HepG2 (cell line): ENCODE results near the gene ASCL3. TPM values are rescaled to one million over a fixed set of nuclear protein-coding genes. Genes with fewer than 3 reads are reported as not detected.

ENCODE experiments used
- CAMTA2 ChIP-seq: sonication (generic); formaldehyde crosslinking; IDR thresholded peaks from 2 replicates; pipeline ENCODE4 v1.4.0; 2020; ENCODE audit warnings: mild to moderate bottlenecking, missing genetic modification reagents, borderline replicate concordance
- CCAR2 ChIP-seq: fragments of 200-400 bp; formaldehyde crosslinking; optimal IDR thresholded peaks from 2 replicates; pipeline ENCODE3; 2018; ENCODE audit warnings: low read depth, mild to moderate bottlenecking, low read length, moderate library complexity
- CREB1 ChIP-seq, 2 experiments: fragments of 450-650 bp in 1 of 2; IDR thresholded peaks; 2 replicates each; pipeline ENCODE4 v1.6.1; 2016 to 2017; ENCODE audit warnings: control low read depth in 1 of 2, mild to moderate bottlenecking in 1 of 2, missing compliant biosample characterization in 1 of 2, missing genetic modification characterization in 1 of 2
- KLF6 ChIP-seq: IDR thresholded peaks from 2 replicates; pipeline ENCODE4 v1.8.0; 2016; ENCODE audit warnings: missing biosample characterization, missing genetic modification reagents
- RBM22 ChIP-seq: fragments of 200-400 bp; formaldehyde crosslinking; optimal IDR thresholded peaks from 2 replicates; pipeline ENCODE3; 2017; ENCODE audit warnings: mild to moderate bottlenecking, low read length, moderate library complexity
- SCMH1 ChIP-seq: sonication (generic); formaldehyde crosslinking; IDR thresholded peaks from 2 replicates; pipeline ENCODE4 v1.9.0; 2021; ENCODE audit warnings: missing genetic modification reagents, mild to moderate bottlenecking, borderline replicate concordance
- SNAPC4 ChIP-seq: sonication (generic); formaldehyde crosslinking; IDR thresholded peaks from 2 replicates; pipeline ENCODE4 v1.4.0; 2020; ENCODE audit warnings: mild to moderate bottlenecking, missing genetic modification reagents
- ZNF646 ChIP-seq: sonication (generic); formaldehyde crosslinking; IDR thresholded peaks from 2 replicates; pipeline ENCODE4 v1.9.0; 2021; ENCODE audit warnings: mild to moderate bottlenecking, missing genetic modification reagents
- polyA plus RNA-seq, 8 experiments: library from polyadenylated mRNA; depleted of rRNA in 3 of 8; stranded (reverse) in 7 of 8; unstranded in 1 of 8; fragments of >200 nt; fragmentation: Illumina TruSeq in 4 of 8; extraction: Trizol in 4 of 8; gene quantifications; 2 replicates each; pipeline versions ENCODE4 v1.2.1 to v1.2.3, GENCODE V29; 2011 to 2016; ENCODE audit warnings: low read depth in 4 of 8, missing spikeins in 1 of 8, mixed read lengths in 1 of 8; ENCODE audit not compliant: insufficient read depth in 1 of 8
- total RNA-seq, 5 experiments: library from RNA; depleted of rRNA; stranded (reverse); fragments of >200 nt; fragmentation: Illumina TruSeq; extraction: Trizol; gene quantifications; 2 replicates each; pipeline ENCODE4 v1.2.3, GENCODE V29; 2016; ENCODE audit warnings: low read depth in 1 of 5
- TF ChIP-seq, protein P1 (sequence below): sonication (generic); formaldehyde crosslinking; IDR thresholded peaks from 2 replicates; pipeline ENCODE4 v1.5.1; 2020; ENCODE audit warnings: mild to moderate bottlenecking, missing genetic modification reagents, moderate library complexity
- TF ChIP-seq, protein P2 (sequence below): sonication (generic); formaldehyde crosslinking; IDR thresholded peaks from 2 replicates; pipeline ENCODE4 v1.4.0; 2020; ENCODE audit warnings: missing genetic modification reagents, low read depth, mild to moderate bottlenecking, borderline replicate concordance

Gene ASCL3
- total and polyA plus RNA-seq, 2 of the 13 experiments (the other 11 are each of a cell fraction or from before 2014, with no cell fraction given), result not detected

DNA sequence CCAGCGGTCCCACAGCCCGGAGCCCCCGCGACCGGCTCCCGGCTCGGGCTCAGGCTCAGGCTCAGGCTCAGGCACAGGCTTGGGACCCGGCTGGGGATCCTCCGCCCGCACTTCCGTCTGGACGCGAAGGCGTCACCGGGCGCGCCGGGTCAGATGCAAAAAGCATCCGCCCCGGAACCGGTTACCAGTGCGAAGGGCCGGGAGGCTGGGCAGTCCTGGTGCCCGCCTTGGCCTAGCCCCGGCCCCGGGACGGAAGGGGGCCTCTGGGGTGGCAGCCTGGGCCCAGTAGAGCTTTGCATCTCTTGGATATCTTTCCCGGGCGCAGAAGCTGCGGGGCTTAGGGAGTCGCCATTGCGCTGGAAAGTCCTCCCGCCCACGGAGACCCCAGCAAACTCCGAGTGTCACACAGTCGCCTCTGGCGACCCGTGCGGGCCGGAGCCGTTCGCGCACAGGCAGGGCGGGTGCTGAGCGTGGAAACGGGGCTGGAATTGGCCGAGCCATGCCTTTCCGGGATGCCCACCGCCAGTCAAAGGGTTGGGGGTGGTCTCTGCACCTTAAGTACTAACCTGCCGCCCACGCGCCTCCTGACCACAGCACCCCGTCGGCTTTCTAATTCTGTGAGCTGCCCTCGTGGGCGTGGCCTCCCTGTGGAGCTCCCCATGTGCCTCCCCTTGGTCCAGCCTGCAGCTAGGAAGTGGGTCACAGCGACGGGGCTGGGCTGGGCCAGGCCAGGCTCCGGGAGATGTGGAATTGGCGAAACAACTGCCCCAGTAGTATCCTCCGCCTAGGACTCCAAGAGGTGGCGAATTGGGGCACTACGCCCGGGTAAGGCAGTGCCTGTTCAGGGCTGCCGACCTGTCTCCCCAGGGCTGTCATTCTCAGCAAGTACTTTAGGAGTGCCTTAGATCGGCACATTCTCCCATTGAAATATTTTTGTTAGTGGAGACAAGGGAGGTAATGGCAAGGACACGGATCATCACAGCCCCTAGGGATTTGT, 21.8 kb upstream of the ASCL3 start, which contains the start of gene TMEM9B (continued):
- TF ChIP-seq ZNF646 (CRISPR knock-in tag) (no peak), CAMTA2 (no peak), CCAR2 (no peak), RBM22 (no peak), SCMH1 (CRISPR knock-in tag) (no peak), CREB1 (IDR thresholded peaks at IDR 0.05) (peak; percentile 86), CREB1 (CRISPR knock-in tag; IDR thresholded peaks at IDR 0.05) (peak; percentile 95), SNAPC4 (CRISPR knock-in tag) (peak; percentile 39; the same call in 1 of the 2 replicates), KLF6 (CRISPR knock-in tag) (peak; percentile 67; the same call in 1 of the 2 replicates)
- TF ChIP-seq, protein P1, sequence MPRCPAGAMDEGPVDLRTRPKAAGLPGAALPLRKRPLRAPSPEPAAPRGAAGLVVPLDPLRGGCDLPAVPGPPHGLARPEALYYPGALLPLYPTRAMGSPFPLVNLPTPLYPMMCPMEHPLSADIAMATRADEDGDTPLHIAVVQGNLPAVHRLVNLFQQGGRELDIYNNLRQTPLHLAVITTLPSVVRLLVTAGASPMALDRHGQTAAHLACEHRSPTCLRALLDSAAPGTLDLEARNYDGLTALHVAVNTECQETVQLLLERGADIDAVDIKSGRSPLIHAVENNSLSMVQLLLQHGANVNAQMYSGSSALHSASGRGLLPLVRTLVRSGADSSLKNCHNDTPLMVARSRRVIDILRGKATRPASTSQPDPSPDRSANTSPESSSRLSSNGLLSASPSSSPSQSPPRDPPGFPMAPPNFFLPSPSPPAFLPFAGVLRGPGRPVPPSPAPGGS (CRISPR knock-in tag), result peak; percentile 78; the same call in 1 of the 2 replicates
- TF ChIP-seq, protein P2, sequence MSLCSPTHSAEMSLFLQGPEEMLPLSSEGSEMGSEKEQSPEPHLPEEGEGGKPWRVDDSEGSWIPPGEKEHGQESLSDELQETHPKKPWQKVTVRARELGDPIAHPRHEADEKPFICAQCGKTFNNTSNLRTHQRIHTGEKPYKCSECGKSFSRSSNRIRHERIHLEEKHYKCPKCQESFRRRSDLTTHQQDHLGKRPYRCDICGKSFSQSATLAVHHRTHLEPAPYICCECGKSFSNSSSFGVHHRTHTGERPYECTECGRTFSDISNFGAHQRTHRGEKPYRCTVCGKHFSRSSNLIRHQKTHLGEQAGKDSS (CRISPR knock-in tag), result 0 out of 2 replicates have a peak, but pooled peaks have one; percentile 4
